ENCODE results near the gene CDC45.

- no peak for TF ChIP-seq POLR2AphosphoS5 (IDR thresholded peaks at IDR 0.05)
- no peak for TF ChIP-seq POLR2A (IDR thresholded peaks at IDR 0.05)
- TF ChIP-seq CTCF (IDR thresholded peaks at IDR 0.05): no peak
These were observed 77.3 kb downstream of the CDC45 start for GRCh38 chr22:19556963-19557545.

Data from sigmoid colon (tissue), 4 donors.